Esophagus squamous epithelium (tissue), 5 donors: ENCODE data around the gene C4BPB. TPM values are rescaled to one million over a fixed set of nuclear protein-coding genes. Genes with fewer than 3 reads are reported as not detected.

Source experiments
- DNase-seq: peaks from one replicate; lab custom pipeline; 2025; lab: John Stamatoyannopoulos, UW
- H3K27ac ChIP-seq, 4 donors: fragments of 200-600 bp; sonication (generic); one replicate each; pipeline ENCODE4 v1.5.1; 2016 to 2019; ENCODE audit warnings: mild to moderate bottlenecking in 1 of 4
- H3K27me3 ChIP-seq, 4 donors: fragments of 200-600 bp; sonication (generic); 1 replicate in 3 of 4; 2 replicates in 1 of 4; pipeline versions ENCODE4 v1.5.1 to v1.6.0; 2017 to 2021; ENCODE audit warnings: antibody characterized with exemption in 1 of 4
- H3K36me3 ChIP-seq, 3 donors: fragments of 200-600 bp; sonication (generic); one replicate each; pipeline ENCODE4 v1.5.1; 2016 to 2019
- H3K4me1 ChIP-seq, 3 donors: fragments of 200-600 bp; sonication (generic); one replicate each; pipeline ENCODE4 v1.5.1; 2017 to 2019
- H3K4me3 ChIP-seq, 4 donors: fragments of 200-600 bp; sonication (generic); 1 replicate in 3 of 4; 2 replicates in 1 of 4; pipeline ENCODE4 v1.5.1; 2016 to 2019; ENCODE audit warnings: mild to moderate bottlenecking in 2 of 4, moderate library complexity in 1 of 4
- H3K9me3 ChIP-seq, 3 donors: fragments of 200-600 bp; sonication (generic); one replicate each; pipeline ENCODE4 v1.5.1; 2016 to 2019
- POLR2A ChIP-seq, 4 donors: fragments of 450-650 bp; IDR thresholded peaks; one replicate each; pipeline ENCODE4 v1.6.1; 2017; ENCODE audit warnings: antibody characterized with exemption in 4 of 4, mild to moderate bottlenecking in 4 of 4, moderate library complexity in 3 of 4
- WGBS, 2 donors: methylation state at CpG; one replicate each; pipeline ENCODE4 v1.1.5; 2018; 5-methylcytosine and 5-hydroxymethylcytosine counted together
- intact Hi-C: fragments of 100-400 bp; cut with DNase I; formaldehyde crosslinking; loops from one replicate; pipeline ENCODE4 v1.15.0; 2022
- total RNA-seq, 4 donors: library from RNA; depleted of rRNA; stranded (reverse); fragments of >200 nt; gene quantifications; one replicate each; pipeline ENCODE4 v1.1.0, GENCODE V29; 2016
- TF ChIP-seq, protein P1 (sequence below), 6 experiments: fragments of 450-650 bp in 4 of 6; fragments of 200-600 bp in 2 of 6; sonication (generic) in 2 of 6; IDR thresholded peaks; one replicate each; pipeline ENCODE4 v1.5.1; 2016 to 2019; ENCODE audit warnings: antibody characterized with exemption in 6 of 6, mild to moderate bottlenecking in 4 of 6, moderate library complexity in 4 of 6
- donor health status: DM: yes; HTN: yes; CAD: no.

The C4BPB gene
- total RNA-seq, 4 donors from 2014 or later: 0.38 TPM; not detected in 3

DNA sequence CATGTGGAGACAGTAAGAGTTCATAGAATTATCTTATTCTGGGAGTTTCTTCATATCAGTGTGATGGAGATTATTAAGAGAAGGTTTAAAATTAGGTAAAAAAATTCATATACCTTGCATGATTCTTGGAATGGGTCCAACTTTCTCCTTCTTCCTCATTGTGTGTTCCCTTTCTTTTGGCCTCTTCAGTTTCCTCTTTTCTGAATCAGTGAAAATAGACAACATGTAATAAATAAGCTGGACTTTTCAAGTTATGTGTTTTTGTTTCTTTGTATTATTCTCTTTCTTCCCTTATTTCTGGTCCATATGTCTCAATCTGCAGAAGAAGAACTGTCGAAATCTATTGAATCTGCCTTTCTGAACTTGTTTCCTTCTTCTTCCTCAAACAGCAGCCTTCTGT is 45.9 kb downstream of the C4BPB start:
- no peak for TF ChIP-seq POLR2A (IDR thresholded peaks at IDR 0.05)
- TF ChIP-seq, protein P1, sequence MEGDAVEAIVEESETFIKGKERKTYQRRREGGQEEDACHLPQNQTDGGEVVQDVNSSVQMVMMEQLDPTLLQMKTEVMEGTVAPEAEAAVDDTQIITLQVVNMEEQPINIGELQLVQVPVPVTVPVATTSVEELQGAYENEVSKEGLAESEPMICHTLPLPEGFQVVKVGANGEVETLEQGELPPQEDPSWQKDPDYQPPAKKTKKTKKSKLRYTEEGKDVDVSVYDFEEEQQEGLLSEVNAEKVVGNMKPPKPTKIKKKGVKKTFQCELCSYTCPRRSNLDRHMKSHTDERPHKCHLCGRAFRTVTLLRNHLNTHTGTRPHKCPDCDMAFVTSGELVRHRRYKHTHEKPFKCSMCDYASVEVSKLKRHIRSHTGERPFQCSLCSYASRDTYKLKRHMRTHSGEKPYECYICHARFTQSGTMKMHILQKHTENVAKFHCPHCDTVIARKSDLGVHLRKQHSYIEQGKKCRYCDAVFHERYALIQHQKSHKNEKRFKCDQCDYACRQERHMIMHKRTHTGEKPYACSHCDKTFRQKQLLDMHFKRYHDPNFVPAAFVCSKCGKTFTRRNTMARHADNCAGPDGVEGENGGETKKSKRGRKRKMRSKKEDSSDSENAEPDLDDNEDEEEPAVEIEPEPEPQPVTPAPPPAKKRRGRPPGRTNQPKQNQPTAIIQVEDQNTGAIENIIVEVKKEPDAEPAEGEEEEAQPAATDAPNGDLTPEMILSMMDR (IDR thresholded peaks at IDR 0.05): no peak
- DNase-seq: no peak
- H3K27me3 ChIP-seq: no peaks in the 10 kb centered on the region
- H3K27ac ChIP-seq: no peak overlapping the region
- intact Hi-C loops: no loop called here
- no peak overlapping the region for H3K4me3 ChIP-seq
- no peaks in the 10 kb centered on the region for H3K4me1 ChIP-seq
- 71 to 89% methylated on average over 1 of the region's 1 CpG for WGBS, 2 donors
- H3K36me3 ChIP-seq: no peaks in the 10 kb centered on the region
- peaks cover 0 to 7% (median 0%) of the 10 kb centered on the region in 3 donors for H3K9me3 ChIP-seq

DNA sequence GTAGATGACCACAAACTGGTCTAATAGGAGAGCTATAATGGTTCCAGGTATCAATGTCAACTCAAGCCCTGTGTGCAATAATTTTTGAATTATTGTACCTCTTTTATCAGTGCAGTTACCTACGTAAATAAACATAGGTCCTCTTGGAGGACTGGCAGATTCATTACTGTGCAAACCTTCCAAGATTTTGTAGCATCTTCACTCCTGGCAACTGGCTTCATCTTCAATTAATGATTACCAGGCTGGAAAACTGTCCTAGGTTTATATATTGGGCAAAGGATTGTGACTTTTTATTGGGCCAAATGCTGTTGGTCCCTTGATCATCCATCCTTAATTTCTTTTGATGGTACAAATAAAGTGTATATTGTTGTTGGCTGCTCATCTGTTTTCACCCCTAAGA is 51.0 kb downstream of the C4BPB start:
- Histone ChIP-seq H3K27ac (no peak overlapping the region), H3K4me3 (no peak overlapping the region), H3K36me3 (no peaks in the 10 kb centered on the region), H3K4me1 (no peaks in the 10 kb centered on the region), H3K9me3 (no peaks in the 10 kb centered on the region), H3K27me3 (no peaks in the 10 kb centered on the region)
- WGBS, 2 donors: 70 to 90% methylated on average over 1 of the region's 1 CpG
- DNase-seq: no peak
- intact Hi-C loops: no loop called here
- TF ChIP-seq POLR2A (IDR thresholded peaks at IDR 0.05): no peak
- TF ChIP-seq, protein P1 (IDR thresholded peaks at IDR 0.05): no peak

DNA sequence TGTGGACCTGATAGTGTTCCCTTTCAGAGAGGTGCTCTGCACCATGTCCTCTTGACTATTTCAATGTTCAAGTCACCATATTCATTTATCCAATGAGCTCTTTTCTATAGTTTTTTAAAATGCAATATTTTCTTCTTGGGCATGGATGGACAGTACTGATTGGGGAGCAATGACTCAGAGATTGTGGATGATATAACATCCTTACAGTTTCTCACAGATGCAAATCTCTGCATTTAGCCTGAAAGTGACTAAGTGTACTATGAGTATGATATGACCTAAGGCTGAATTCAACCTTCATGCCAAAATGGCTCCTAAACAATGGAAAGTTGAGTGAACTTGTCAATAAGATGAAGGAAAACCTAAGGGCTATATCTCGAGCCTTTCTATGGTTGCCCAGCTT is 51.9 kb downstream of the C4BPB start:
- Histone ChIP-seq H3K27me3 (no peaks in the 10 kb centered on the region), H3K27ac (no peak overlapping the region), H3K4me3 (no peak overlapping the region), H3K4me1 (no peaks in the 10 kb centered on the region), H3K9me3 (no peaks in the 10 kb centered on the region), H3K36me3 (no peaks in the 10 kb centered on the region)
- intact Hi-C loops: no loop called here
- TF ChIP-seq POLR2A (IDR thresholded peaks at IDR 0.05): no peak
- TF ChIP-seq, protein P1 (IDR thresholded peaks at IDR 0.05): no peak
- 19 to 32% methylated on average over 1 of the region's 1 CpG for WGBS, 2 donors
- DNase-seq: no peak

DNA sequence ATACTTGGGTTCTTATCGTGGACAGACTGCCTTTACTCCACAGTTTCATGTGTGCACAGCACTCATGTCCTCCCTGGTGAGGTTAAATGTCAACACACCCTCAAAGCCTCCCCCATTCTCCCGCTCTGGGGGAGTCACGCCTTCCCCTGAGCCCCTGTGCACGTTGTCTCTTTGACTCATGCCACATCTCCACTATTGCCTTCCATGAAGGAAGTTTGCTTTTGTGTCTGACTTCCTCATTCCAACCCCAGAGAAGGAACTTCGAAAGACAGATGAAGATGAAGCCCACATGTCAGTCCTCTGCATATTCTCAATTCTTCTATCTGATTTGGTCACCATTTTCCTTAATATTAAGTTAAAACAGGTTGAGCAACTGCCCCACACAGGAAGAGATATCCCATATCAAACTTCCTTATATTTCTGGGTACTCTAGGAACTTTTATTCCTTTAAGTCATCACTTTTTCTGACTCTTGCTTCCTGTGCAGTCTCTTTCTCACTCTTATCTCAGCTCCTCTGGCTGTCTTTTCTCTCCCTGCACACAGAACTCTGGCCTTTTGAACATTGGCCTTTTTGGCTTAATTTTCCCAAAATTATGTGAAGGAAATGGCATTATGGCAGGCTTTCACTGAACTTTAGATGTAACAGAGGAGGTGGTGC is 56.9 kb downstream of the C4BPB start:
- H3K9me3 ChIP-seq: no peaks in the 10 kb centered on the region
- no peaks in the 10 kb centered on the region for H3K27me3 ChIP-seq
- H3K36me3 ChIP-seq: no peaks in the 10 kb centered on the region
- WGBS, 2 donors: 49 to 62% methylated on average over 5 of the region's 5 CpGs
- no peak overlapping the region for H3K27ac ChIP-seq
- no peak for DNase-seq
- H3K4me1 ChIP-seq: no peaks in the 10 kb centered on the region
- no peak overlapping the region for H3K4me3 ChIP-seq
- TF ChIP-seq, protein P1 (IDR thresholded peaks at IDR 0.05): no peak
- no peak for TF ChIP-seq POLR2A (IDR thresholded peaks at IDR 0.05)
- intact Hi-C loops: no loop called here

Other genes with a start within 250 kb of the C4BPB start
- gene IL20, start 223.2 kb upstream of the C4BPB start, total RNA-seq: 1 to 10 TPM in 1 of 4 donors, not detected in 3; 1.1 TPM
- gene IL24, start 191.4 kb upstream of the C4BPB start, total RNA-seq: not detected
- gene FCMR, start 166.9 kb upstream of the C4BPB start, total RNA-seq: 1 to 10 TPM in 1 of 4 donors, under 1 TPM in 2, not detected in 1; 0.88 to 4.2 (median 1.00) TPM
- 100 to 1,000 TPM in 1 of 4 donors, 1 to 10 TPM in 1, under 1 TPM in 1, not detected in 1; 0.99 to 144 (median 1.1) TPM for gene PIGR, start 142.4 kb upstream of the C4BPB start, total RNA-seq
- not detected for gene FCAMR, start 118.4 kb upstream of the C4BPB start, total RNA-seq
- 100 to 1,000 TPM in 1 of 4 donors, 10 to 100 TPM in 3; 52.8 to 173 (median 86.4) TPM for gene C1orf116, start 56.1 kb upstream of the C4BPB start, total RNA-seq
- gene YOD1, start 37.7 kb upstream of the C4BPB start, total RNA-seq: 10 to 100 TPM in 3 of 4 donors, 1 to 10 TPM in 1; 9.6 to 32.0 (median 22.9) TPM
- gene PFKFB2, start 35.6 kb upstream of the C4BPB start, total RNA-seq: 10 to 100 TPM in 3 of 4 donors, 1 to 10 TPM in 1; 9.4 to 28.7 (median 12.3) TPM
- gene C4BPA, start 15.4 kb downstream of the C4BPB start, total RNA-seq: under 1 TPM in 1 of 4 donors, not detected in 3; 0.67 TPM
- gene CD55, start 232.8 kb downstream of the C4BPB start, total RNA-seq: 100 to 1,000 TPM in 1 of 4 donors, 10 to 100 TPM in 3; 36.5 to 100 (median 72.2) TPM